Right atrium auricular region (tissue), 2 donors: ENCODE data around the gene H2BK1. TPM values are rescaled to one million over a fixed set of nuclear protein-coding genes. Genes with fewer than 3 reads are reported as not detected.

Source experiments
- DNase-seq: peaks from one replicate; pipeline ENCODE4 v3.0.0-alpha.2; 2019; ENCODE audit warnings: low spot score
- H3K27ac ChIP-seq, 2 donors: fragments of 200-600 bp; sonication (generic); 1 replicate in 1 of 2; 2 replicates in 1 of 2; pipeline ENCODE4 v1.5.1; 2016 to 2019
- H3K27me3 ChIP-seq, 2 donors: fragments of 200-600 bp; sonication (generic); one replicate each; pipeline versions ENCODE4 v1.5.1 to v1.6.0; 2017 to 2019
- H3K36me3 ChIP-seq: fragments of 200-600 bp; sonication (generic); one replicate; pipeline ENCODE4 v1.5.1; 2016
- H3K4me1 ChIP-seq, 2 donors: fragments of 200-600 bp; sonication (generic); one replicate each; pipeline versions ENCODE4 v1.5.1 to v1.6.0; 2017 to 2019
- H3K4me3 ChIP-seq, 2 donors: fragments of 200-600 bp; sonication (generic); 1 replicate in 1 of 2; 2 replicates in 1 of 2; pipeline ENCODE4 v1.5.1; 2017 to 2019; ENCODE audit warnings: mild to moderate bottlenecking in 1 of 2, moderate library complexity in 1 of 2
- H3K9me3 ChIP-seq, 2 donors: fragments of 200-600 bp; sonication (generic); one replicate each; pipeline ENCODE4 v1.5.1; 2019
- total RNA-seq, 2 donors: library from RNA; depleted of rRNA; stranded (reverse); fragments of >200 nt; gene quantifications; one replicate each; pipeline ENCODE4 v1.1.0, GENCODE V29; 2016
- TF ChIP-seq, protein P1 (sequence below), 2 donors: fragments of 200-600 bp; sonication (generic); IDR thresholded peaks; one replicate each; pipeline ENCODE4 v1.5.1; 2019; ENCODE audit warnings: antibody characterized with exemption in 2 of 2

Gene H2BK1
- total RNA-seq, 2 donors from 2014 or later, result not detected

DNA sequence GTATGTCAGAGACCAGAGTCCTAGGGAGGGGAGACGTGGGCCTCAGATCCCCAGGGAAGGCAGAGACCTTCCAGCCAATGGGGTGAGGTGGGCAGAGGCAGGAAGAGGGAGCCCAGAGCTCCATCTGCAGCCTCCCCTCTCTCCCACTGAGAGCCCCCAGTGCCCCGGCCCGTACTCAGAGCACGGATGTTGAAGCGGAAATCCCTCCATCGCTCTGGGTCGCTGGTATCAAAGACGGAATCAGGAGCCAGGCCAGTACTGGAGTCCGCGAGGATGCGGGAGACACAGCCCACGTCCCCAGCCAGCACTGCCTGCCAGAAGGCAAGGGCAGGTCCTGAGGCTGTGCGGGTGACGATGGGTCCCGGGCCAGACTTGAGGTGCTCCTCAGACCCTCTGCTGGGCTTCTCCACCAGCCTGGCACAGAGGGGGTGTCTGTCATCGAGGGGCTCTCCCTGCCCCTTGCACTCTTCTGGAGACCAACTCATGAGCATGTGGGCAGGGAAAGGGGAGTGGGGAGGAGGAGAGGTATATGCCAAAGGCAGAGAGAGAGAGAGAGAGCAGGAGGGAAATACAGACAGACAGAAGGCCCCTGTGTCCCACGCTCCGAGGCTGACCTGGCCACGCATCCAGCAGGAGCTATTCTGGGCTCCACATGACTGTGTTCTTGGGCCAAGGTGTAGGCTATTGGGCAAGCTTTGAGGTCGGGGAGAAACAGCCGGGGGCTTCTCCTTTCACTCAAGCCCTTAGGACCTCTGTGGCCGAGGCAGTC is 23.5 kb downstream of the H2BK1 start, which contains the start of gene ASB10:
TSS of gene ASB10 (minus strand) at position 611 of the 769 bp plus-strand sequence. CDS start at position 491, 120 bp downstream.
- peaks cover 0 to 3% of the 10 kb centered on the region in 2 donors for H3K4me1 ChIP-seq
- H3K9me3 ChIP-seq, result no peaks in the 10 kb centered on the region
- H3K27me3 ChIP-seq, result no peaks in the 10 kb centered on the region
- no peak for DNase-seq
- peak within 1 kb of the TSS; percentile 81 to 90 for H3K27ac ChIP-seq
- TF ChIP-seq, protein P1, sequence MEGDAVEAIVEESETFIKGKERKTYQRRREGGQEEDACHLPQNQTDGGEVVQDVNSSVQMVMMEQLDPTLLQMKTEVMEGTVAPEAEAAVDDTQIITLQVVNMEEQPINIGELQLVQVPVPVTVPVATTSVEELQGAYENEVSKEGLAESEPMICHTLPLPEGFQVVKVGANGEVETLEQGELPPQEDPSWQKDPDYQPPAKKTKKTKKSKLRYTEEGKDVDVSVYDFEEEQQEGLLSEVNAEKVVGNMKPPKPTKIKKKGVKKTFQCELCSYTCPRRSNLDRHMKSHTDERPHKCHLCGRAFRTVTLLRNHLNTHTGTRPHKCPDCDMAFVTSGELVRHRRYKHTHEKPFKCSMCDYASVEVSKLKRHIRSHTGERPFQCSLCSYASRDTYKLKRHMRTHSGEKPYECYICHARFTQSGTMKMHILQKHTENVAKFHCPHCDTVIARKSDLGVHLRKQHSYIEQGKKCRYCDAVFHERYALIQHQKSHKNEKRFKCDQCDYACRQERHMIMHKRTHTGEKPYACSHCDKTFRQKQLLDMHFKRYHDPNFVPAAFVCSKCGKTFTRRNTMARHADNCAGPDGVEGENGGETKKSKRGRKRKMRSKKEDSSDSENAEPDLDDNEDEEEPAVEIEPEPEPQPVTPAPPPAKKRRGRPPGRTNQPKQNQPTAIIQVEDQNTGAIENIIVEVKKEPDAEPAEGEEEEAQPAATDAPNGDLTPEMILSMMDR (IDR thresholded peaks at IDR 0.05), result no peak
- no peaks in the 10 kb centered on the region for H3K36me3 ChIP-seq
- peak within 1 kb of the TSS; percentile 23 to 31 for H3K4me3 ChIP-seq

GRCh38 chr7:151185762-151186639 is 24.3 kb downstream of the H2BK1 start:
- no peak for DNase-seq
- Histone ChIP-seq H3K27ac (peak overlapping the region; percentile 81 to 90), H3K4me3 (peak overlapping the region; percentile 23 to 31)

DNA sequence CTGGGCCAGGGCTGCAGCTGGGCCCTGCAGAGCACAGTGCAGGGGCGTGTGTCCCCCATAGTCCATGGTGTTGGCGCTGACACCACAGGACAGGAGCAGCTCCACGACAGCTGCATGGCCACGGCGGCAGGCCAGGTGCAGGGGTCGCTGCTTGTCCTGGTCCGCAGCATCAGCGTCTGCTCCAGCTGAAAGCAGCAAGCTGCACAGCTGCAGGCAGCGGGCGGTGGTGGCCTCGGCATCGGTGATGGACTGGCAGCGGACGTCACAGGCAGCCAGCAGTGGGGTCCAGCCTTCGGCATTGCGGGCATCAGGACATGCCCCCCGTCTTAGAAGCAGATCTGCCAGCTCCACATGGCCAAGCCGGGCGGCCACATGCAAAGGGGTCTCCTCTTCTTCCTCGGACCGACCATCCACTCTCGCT is 29.3 kb downstream of the H2BK1 start:
- TF ChIP-seq, protein P1 (IDR thresholded peaks at IDR 0.05), result no peak
- no peaks in the 10 kb centered on the region for H3K4me1 ChIP-seq
- H3K4me3 ChIP-seq, result no peak overlapping the region
- DNase-seq, result no peak
- no peak overlapping the region for H3K27ac ChIP-seq
- no peaks in the 10 kb centered on the region for H3K9me3 ChIP-seq
- no peaks in the 10 kb centered on the region for H3K27me3 ChIP-seq
- no peaks in the 10 kb centered on the region for H3K36me3 ChIP-seq

More at GRCh38 chr7:151185762-151186639, 24.3 kb downstream of the H2BK1 start:
- TF ChIP-seq, protein P1 (IDR thresholded peaks at IDR 0.05), result no peak
- Histone ChIP-seq H3K36me3 (no peaks in the 10 kb centered on the region), H3K9me3 (no peaks in the 10 kb centered on the region), H3K27me3 (no peaks in the 10 kb centered on the region), H3K4me1 (peaks cover 0 to 3% of the 10 kb centered on the region in 2 donors)

DNA sequence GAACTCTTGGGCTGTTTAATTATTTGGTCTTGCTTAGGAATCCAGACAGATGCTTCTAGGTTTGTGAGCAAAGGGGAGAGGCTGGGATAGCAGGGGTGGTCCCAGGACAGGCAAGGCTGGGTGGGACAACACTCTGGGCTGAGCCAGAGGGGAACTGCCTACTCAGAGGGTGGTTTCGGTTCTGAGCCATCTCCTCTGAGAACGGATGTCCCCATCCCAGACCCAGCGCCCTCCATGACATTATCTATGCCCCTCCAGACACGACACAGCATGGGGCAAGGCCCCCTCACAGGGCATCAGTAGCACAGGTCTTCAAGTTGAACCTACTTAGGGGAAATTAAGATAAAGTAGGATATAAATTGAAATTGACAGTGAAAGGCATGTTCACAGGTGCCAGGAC is 30.3 kb downstream of the H2BK1 start:
- Histone ChIP-seq H3K4me1 (no peaks in the 10 kb centered on the region), H3K4me3 (no peak overlapping the region), H3K36me3 (no peaks in the 10 kb centered on the region), H3K27ac (no peak overlapping the region), H3K9me3 (no peaks in the 10 kb centered on the region), H3K27me3 (no peaks in the 10 kb centered on the region)
- DNase-seq, result no peak
- TF ChIP-seq, protein P1 (IDR thresholded peaks at IDR 0.05), result no peak

GRCh38 chr7:151179287-151179860 is 30.9 kb downstream of the H2BK1 start:
- H3K27ac ChIP-seq, result no peak overlapping the region
- no peak for DNase-seq
- TF ChIP-seq, protein P1 (IDR thresholded peaks at IDR 0.05), result no peak

More at GRCh38 chr7:151179287-151179860, 30.9 kb downstream of the H2BK1 start:
- Histone ChIP-seq H3K4me3 (no peak overlapping the region), H3K9me3 (no peaks in the 10 kb centered on the region), H3K27me3 (no peaks in the 10 kb centered on the region), H3K4me1 (no peaks in the 10 kb centered on the region), H3K36me3 (no peaks in the 10 kb centered on the region)
